ENCODE data around the gene TCF4. TPM values are rescaled to one million over a fixed set of nuclear protein-coding genes. Genes with fewer than 3 reads are reported as not detected.

The TCF4 gene
- total RNA-seq, 5 donors from 2014 or later (not counting 1 experiment from before 2014, with no cell fraction given) = 2.6 to 11.0 (median 6.6) TPM

- Histone ChIP-seq H3K36me3 (ENCODE audit: control insufficient read depth in 2 of 2, extremely low read depth in 1 of 2, insufficient read depth in 1 of 2, low read length in 1 of 2) (no peaks in the 10 kb centered on the region), H3K4me1 (ENCODE audit: control insufficient read depth in 1 of 2, extremely low read depth in 1 of 2, insufficient read depth in 2 of 2, low read length in 2 of 2) (no peaks in the 10 kb centered on the region), H3K4me3 (ENCODE audit: control insufficient read depth in 1 of 2, extremely low read depth in 1 of 2, low read length in 1 of 2) (no peak overlapping the region), H3K27ac (ENCODE audit: low read length) (no peak overlapping the region), H3K9me3 (no peaks in the 10 kb centered on the region), H3K27me3 (replicated peaks in 1 of 2; ENCODE audit: control insufficient read depth in 2 of 2, extremely low read depth in 1 of 2, insufficient read depth in 2 of 2, low read length in 1 of 2) (no peaks in the 10 kb centered on the region)
- no peaks in the 10 kb centered on the region for H3K9me3 Mint-ChIP-seq
- H3K27me3 Mint-ChIP-seq = no peaks in the 10 kb centered on the region
- POLR2A ChIA-PET = no interaction called here
- no peaks in the 10 kb centered on the region for H3K36me3 Mint-ChIP-seq
- no peak for ATAC-seq (replicated peaks in 1 of 4)
- CTCF ChIA-PET = no interaction called here
- 33% methylated on average over 1 of the region's 6 CpGs for WGBS (ENCODE audit: insufficient coverage)
- no peaks in the 10 kb centered on the region for H3K4me1 Mint-ChIP-seq
- H3K4me3 Mint-ChIP-seq = no peak overlapping the region
- no peak overlapping the region for H3K27ac Mint-ChIP-seq
- no peak for DNase-seq
These were observed 338.4 kb downstream of the TCF4 start for GRCh38 chr18:55249550-55249949.

GRCh38 chr18:55248495-55248894, 339.5 kb downstream of the TCF4 start:
- no peaks in the 10 kb centered on the region for H3K27me3 ChIP-seq (replicated peaks in 1 of 2; ENCODE audit: control insufficient read depth in 2 of 2, extremely low read depth in 1 of 2, insufficient read depth in 2 of 2, low read length in 1 of 2)
- ChIA-PET CTCF (no interaction called here), POLR2A (no interaction called here)
- no peaks in the 10 kb centered on the region for H3K9me3 Mint-ChIP-seq
- no peak overlapping the region for H3K27ac Mint-ChIP-seq
- ATAC-seq (replicated peaks in 1 of 4) = no peak
- H3K27ac ChIP-seq (ENCODE audit: low read length) = no peak overlapping the region
- DNase-seq = no peak
- H3K27me3 Mint-ChIP-seq = no peaks in the 10 kb centered on the region
- H3K4me1 Mint-ChIP-seq = no peaks in the 10 kb centered on the region
- H3K36me3 Mint-ChIP-seq = no peaks in the 10 kb centered on the region
- no peak overlapping the region for H3K4me3 Mint-ChIP-seq
- no peak overlapping the region for H3K4me3 ChIP-seq (ENCODE audit: control insufficient read depth in 1 of 2, extremely low read depth in 1 of 2, low read length in 1 of 2)
- H3K36me3 ChIP-seq (ENCODE audit: control insufficient read depth in 2 of 2, extremely low read depth in 1 of 2, insufficient read depth in 1 of 2, low read length in 1 of 2) = no peaks in the 10 kb centered on the region
- H3K9me3 ChIP-seq = no peaks in the 10 kb centered on the region
- WGBS (ENCODE audit: insufficient coverage) = no CpG with 5 or more reads among the region's 1 CpG
- H3K4me1 ChIP-seq (ENCODE audit: control insufficient read depth in 1 of 2, extremely low read depth in 1 of 2, insufficient read depth in 2 of 2, low read length in 2 of 2) = no peaks in the 10 kb centered on the region

GRCh38 chr18:55247032-55247431, 341.0 kb downstream of the TCF4 start:
- WGBS (ENCODE audit: insufficient coverage) = 78% methylated on average over 3 of the region's 5 CpGs
- Histone ChIP-seq H3K4me3 (ENCODE audit: control insufficient read depth in 1 of 2, extremely low read depth in 1 of 2, low read length in 1 of 2) (no peak overlapping the region), H3K9me3 (no peaks in the 10 kb centered on the region), H3K27me3 (replicated peaks in 1 of 2; ENCODE audit: control insufficient read depth in 2 of 2, extremely low read depth in 1 of 2, insufficient read depth in 2 of 2, low read length in 1 of 2) (no peaks in the 10 kb centered on the region), H3K27ac (ENCODE audit: low read length) (no peak overlapping the region), H3K36me3 (ENCODE audit: control insufficient read depth in 2 of 2, extremely low read depth in 1 of 2, insufficient read depth in 1 of 2, low read length in 1 of 2) (no peaks in the 10 kb centered on the region), H3K4me1 (ENCODE audit: control insufficient read depth in 1 of 2, extremely low read depth in 1 of 2, insufficient read depth in 2 of 2, low read length in 2 of 2) (no peaks in the 10 kb centered on the region)
- no peaks in the 10 kb centered on the region for H3K36me3 Mint-ChIP-seq
- no peaks in the 10 kb centered on the region for H3K27me3 Mint-ChIP-seq
- ATAC-seq (replicated peaks in 1 of 4) (no peak), DNase-seq (no peak)
- H3K9me3 Mint-ChIP-seq = no peaks in the 10 kb centered on the region
- ChIA-PET CTCF (no interaction called here), POLR2A (no interaction called here)
- no peaks in the 10 kb centered on the region for H3K4me1 Mint-ChIP-seq
- H3K4me3 Mint-ChIP-seq = no peak overlapping the region
- H3K27ac Mint-ChIP-seq = no peak overlapping the region

DNA sequence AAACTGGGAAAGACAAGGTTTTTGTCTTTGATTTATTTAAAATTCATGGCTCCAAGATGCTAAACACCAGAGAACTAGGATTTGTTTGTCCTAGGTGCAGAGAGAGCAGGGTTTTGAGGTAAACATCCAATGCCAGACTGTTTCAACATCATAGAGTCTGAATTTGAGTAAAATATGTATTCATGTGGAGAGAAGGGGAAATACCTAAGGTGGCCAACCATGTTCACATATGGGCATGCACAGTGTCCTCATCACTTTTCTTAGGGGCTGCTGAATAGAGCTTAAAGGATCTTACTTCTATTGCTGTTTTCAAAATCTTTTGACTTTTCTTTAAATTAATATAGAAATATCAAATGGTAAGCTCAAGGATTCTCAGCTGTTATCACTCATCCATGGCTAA, 341.7 kb downstream of the TCF4 start:
- H3K4me1 ChIP-seq (ENCODE audit: control insufficient read depth in 1 of 2, extremely low read depth in 1 of 2, insufficient read depth in 2 of 2, low read length in 2 of 2) = no peaks in the 10 kb centered on the region
- Mint-ChIP-seq H3K36me3 (no peaks in the 10 kb centered on the region), H3K4me3 (no peak overlapping the region), H3K27ac (no peak overlapping the region), H3K4me1 (no peaks in the 10 kb centered on the region), H3K27me3 (no peaks in the 10 kb centered on the region), H3K9me3 (no peaks in the 10 kb centered on the region)
- DNase-seq = no peak
- no peak overlapping the region for H3K4me3 ChIP-seq (ENCODE audit: control insufficient read depth in 1 of 2, extremely low read depth in 1 of 2, low read length in 1 of 2)
- no peaks in the 10 kb centered on the region for H3K9me3 ChIP-seq
- H3K27me3 ChIP-seq (replicated peaks in 1 of 2; ENCODE audit: control insufficient read depth in 2 of 2, extremely low read depth in 1 of 2, insufficient read depth in 2 of 2, low read length in 1 of 2) = no peaks in the 10 kb centered on the region
- H3K36me3 ChIP-seq (ENCODE audit: control insufficient read depth in 2 of 2, extremely low read depth in 1 of 2, insufficient read depth in 1 of 2, low read length in 1 of 2) = no peaks in the 10 kb centered on the region
- ChIA-PET POLR2A (no interaction called here), CTCF (no interaction called here)
- H3K27ac ChIP-seq (ENCODE audit: low read length) = no peak overlapping the region
- ATAC-seq (replicated peaks in 1 of 4) = no peak

DNA sequence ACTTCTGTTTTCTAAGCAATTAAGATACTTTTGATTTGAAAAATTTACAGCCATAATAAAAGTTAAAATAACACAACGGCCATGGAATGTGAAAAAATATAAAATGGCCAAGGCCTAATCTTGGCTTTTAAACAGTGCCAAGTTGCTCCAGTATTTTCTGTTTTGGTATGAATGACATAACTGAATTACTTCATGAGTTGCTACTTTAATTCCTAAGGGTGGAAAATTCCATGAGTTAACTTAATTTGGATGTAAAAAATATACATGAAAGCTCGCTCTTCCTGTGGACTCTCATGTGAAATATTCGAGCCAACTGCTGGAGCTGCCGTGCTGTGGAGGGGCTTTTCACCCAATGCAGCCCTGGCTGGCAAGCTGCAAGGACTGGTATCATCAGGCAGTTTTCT, 342.8 kb downstream of the TCF4 start:
- whole genome bisulfite sequencing (ENCODE audit: insufficient coverage) = 83% methylated on average over 2 of the region's 4 CpGs

DNA sequence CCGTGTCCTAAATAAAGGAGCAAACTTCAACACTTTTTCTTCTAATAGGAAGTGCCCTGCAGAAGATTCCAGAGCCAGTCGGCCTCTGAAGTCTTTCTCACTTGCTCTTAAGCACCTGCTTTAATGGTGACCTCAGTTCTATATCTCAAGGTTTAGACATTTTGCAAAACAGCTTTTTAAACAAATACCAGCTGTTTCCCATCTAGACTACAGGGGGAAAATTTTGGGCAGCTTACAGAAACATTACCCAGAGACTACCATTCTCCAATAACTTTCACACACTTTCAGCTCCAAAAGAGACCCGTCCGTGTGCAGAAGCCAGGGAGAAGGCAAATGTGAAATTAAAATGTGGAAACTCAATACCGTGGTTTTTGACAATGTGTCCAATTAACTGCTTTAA, 343.4 kb downstream of the TCF4 start:
- H3K4me1 Mint-ChIP-seq = no peaks in the 10 kb centered on the region
- no peaks in the 10 kb centered on the region for H3K36me3 ChIP-seq (ENCODE audit: control insufficient read depth in 2 of 2, extremely low read depth in 1 of 2, insufficient read depth in 1 of 2, low read length in 1 of 2)
- ATAC-seq (replicated peaks in 1 of 4) = no peak
- no peaks in the 10 kb centered on the region for H3K27me3 ChIP-seq (replicated peaks in 1 of 2; ENCODE audit: control insufficient read depth in 2 of 2, extremely low read depth in 1 of 2, insufficient read depth in 2 of 2, low read length in 1 of 2)
- H3K36me3 Mint-ChIP-seq = no peaks in the 10 kb centered on the region
- CTCF ChIA-PET = no interaction called here
- H3K4me1 ChIP-seq (ENCODE audit: control insufficient read depth in 1 of 2, extremely low read depth in 1 of 2, insufficient read depth in 2 of 2, low read length in 2 of 2) = no peaks in the 10 kb centered on the region
- no peaks in the 10 kb centered on the region for H3K9me3 Mint-ChIP-seq
- no peak overlapping the region for H3K4me3 Mint-ChIP-seq
- H3K27ac Mint-ChIP-seq = no peak overlapping the region
- no peaks in the 10 kb centered on the region for H3K27me3 Mint-ChIP-seq
- no peak overlapping the region for H3K27ac ChIP-seq (ENCODE audit: low read length)
- no peaks in the 10 kb centered on the region for H3K9me3 ChIP-seq
- H3K4me3 ChIP-seq (ENCODE audit: control insufficient read depth in 1 of 2, extremely low read depth in 1 of 2, low read length in 1 of 2) = no peak overlapping the region
- 93% methylated on average over 2 of the region's 5 CpGs for WGBS (ENCODE audit: insufficient coverage)
- no peak for DNase-seq
- POLR2A ChIA-PET = interaction anchor here in 1 of 2 donors (0.6 kb wide), 1 partner anchor 21 kb away, joined by 3 read pairs; no protein-coding TSS in a partner anchor

More for the DNA sequence above, 342.8 kb downstream of the TCF4 start:
- Histone ChIP-seq H3K27me3 (replicated peaks in 1 of 2; ENCODE audit: control insufficient read depth in 2 of 2, extremely low read depth in 1 of 2, insufficient read depth in 2 of 2, low read length in 1 of 2) (no peaks in the 10 kb centered on the region), H3K4me3 (ENCODE audit: control insufficient read depth in 1 of 2, extremely low read depth in 1 of 2, low read length in 1 of 2) (no peak overlapping the region), H3K36me3 (ENCODE audit: control insufficient read depth in 2 of 2, extremely low read depth in 1 of 2, insufficient read depth in 1 of 2, low read length in 1 of 2) (no peaks in the 10 kb centered on the region), H3K27ac (ENCODE audit: low read length) (no peak overlapping the region), H3K9me3 (no peaks in the 10 kb centered on the region), H3K4me1 (ENCODE audit: control insufficient read depth in 1 of 2, extremely low read depth in 1 of 2, insufficient read depth in 2 of 2, low read length in 2 of 2) (no peaks in the 10 kb centered on the region)
- Mint-ChIP-seq H3K4me3 (no peak overlapping the region), H3K36me3 (no peaks in the 10 kb centered on the region), H3K9me3 (no peaks in the 10 kb centered on the region), H3K4me1 (no peaks in the 10 kb centered on the region), H3K27me3 (no peaks in the 10 kb centered on the region), H3K27ac (no peak overlapping the region)
- CTCF ChIA-PET = no interaction called here
- POLR2A ChIA-PET = interaction anchor here in 1 of 2 donors (0.6 kb wide), 1 partner anchor 22 kb away, joined by 3 read pairs; no protein-coding TSS in a partner anchor
- DNase-seq (no peak), ATAC-seq (replicated peaks in 1 of 4) (no peak)

DNA sequence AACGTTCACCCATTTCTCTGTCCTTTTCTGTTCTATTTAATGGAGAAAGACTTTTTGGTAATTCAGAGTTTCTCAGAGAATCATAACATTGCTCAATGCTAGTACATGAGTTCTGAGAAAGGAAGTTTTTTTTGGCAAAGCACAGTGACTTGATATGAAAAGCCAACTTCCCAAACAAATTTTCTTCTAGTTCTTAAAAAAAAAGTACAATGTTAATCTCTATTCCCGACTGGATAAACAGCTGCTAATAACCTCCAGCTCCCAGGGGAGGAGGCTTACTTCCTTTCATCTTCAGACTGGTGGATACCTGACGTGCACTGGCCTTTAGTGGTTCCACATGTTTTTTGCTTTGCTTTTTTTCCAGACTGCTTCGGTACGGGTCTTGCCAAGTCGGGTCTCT, 344.1 kb downstream of the TCF4 start:
- WGBS (ENCODE audit: insufficient coverage) = 86% methylated on average over 2 of the region's 6 CpGs
- H3K9me3 Mint-ChIP-seq = no peaks in the 10 kb centered on the region
- Histone ChIP-seq H3K4me1 (ENCODE audit: control insufficient read depth in 1 of 2, extremely low read depth in 1 of 2, insufficient read depth in 2 of 2, low read length in 2 of 2) (no peaks in the 10 kb centered on the region), H3K9me3 (no peaks in the 10 kb centered on the region), H3K4me3 (ENCODE audit: control insufficient read depth in 1 of 2, extremely low read depth in 1 of 2, low read length in 1 of 2) (no peak overlapping the region), H3K27me3 (replicated peaks in 1 of 2; ENCODE audit: control insufficient read depth in 2 of 2, extremely low read depth in 1 of 2, insufficient read depth in 2 of 2, low read length in 1 of 2) (no peaks in the 10 kb centered on the region), H3K36me3 (ENCODE audit: control insufficient read depth in 2 of 2, extremely low read depth in 1 of 2, insufficient read depth in 1 of 2, low read length in 1 of 2) (no peaks in the 10 kb centered on the region), H3K27ac (ENCODE audit: low read length) (no peak overlapping the region)
- no peak overlapping the region for H3K4me3 Mint-ChIP-seq
- no peaks in the 10 kb centered on the region for H3K36me3 Mint-ChIP-seq
- no peak for ATAC-seq (replicated peaks in 1 of 4)
- no peaks in the 10 kb centered on the region for H3K4me1 Mint-ChIP-seq
- ChIA-PET CTCF (no interaction called here), POLR2A (no interaction called here)
- no peaks in the 10 kb centered on the region for H3K27me3 Mint-ChIP-seq
- H3K27ac Mint-ChIP-seq = no peak overlapping the region
- no peak for DNase-seq

All from T-cell (primary cell).